IMR-90 (cell line): Measurements from ENCODE around the gene CTNND2. TPM values are rescaled to one million over a fixed set of nuclear protein-coding genes. Genes with fewer than 3 reads are reported as not detected.

Experiments used
- ATAC-seq: fragments of 200-7000 bp; cut with Tn5 transposase; 2 replicates; pipeline ENCODE4 v1.9.1; 2020; ENCODE audit warnings: low read depth, mild to moderate bottlenecking, moderate library complexity
- BruUV-seq: library from RNA; stranded (reverse); fragments of 400-500 nt; replicated peaks from 2 replicates; lab custom pipeline; 2021; lab: Mats Ljungman, UMichigan
- CTCF ChIA-PET: fragments of 300-600 bp; formaldehyde crosslinking; extraction: SDS; loops from one replicate; lab custom pipeline; 2021; ENCODE audit warnings: antibody characterized with exemption; lab: Yijun Ruan, JAX
- POLR2A ChIA-PET: fragments of 300-600 bp; sonication (Branson Sonifier 250); formaldehyde crosslinking; loops from one replicate; lab custom pipeline; 2022; ENCODE audit warnings: antibody characterized with exemption; ENCODE audit not compliant: unreplicated experiment; lab: Charles Lee
- DNase-seq: peaks from one replicate; pipeline ENCODE4 v3.0.0; 2013
- H2AFZ ChIP-seq: replicated peaks from 2 replicates; pipeline ENCODE3; 2013; ENCODE audit warnings: low read length, mild to moderate bottlenecking; ENCODE audit not compliant: poor library complexity
- H2AK5ac ChIP-seq: 2 replicates; pipeline ENCODE4 v1.6.1; 2013; ENCODE audit warnings: low read depth, low read length, inconsistent platforms
- H2AK9ac ChIP-seq: replicated peaks from 2 replicates; pipeline ENCODE3; 2013; ENCODE audit warnings: mild to moderate bottlenecking, low read depth, low read length, moderate library complexity; ENCODE audit not compliant: poor library complexity
- H2BK120ac ChIP-seq: 2 replicates; pipeline ENCODE4 v1.6.1; 2013; ENCODE audit warnings: low read depth, low read length, inconsistent platforms
- H2BK15ac ChIP-seq: 3 replicates; pipeline ENCODE4 v1.6.1; 2013; ENCODE audit warnings: low read depth, low read length, inconsistent platforms
- H2BK20ac ChIP-seq: 2 replicates; pipeline ENCODE4 v1.6.1; 2013; ENCODE audit warnings: low read depth, mild to moderate bottlenecking, inconsistent platforms, low read length, moderate library complexity
- H2BK5ac ChIP-seq: 2 replicates; pipeline ENCODE4 v1.6.1; 2013; ENCODE audit warnings: mild to moderate bottlenecking, low read depth, low read length, inconsistent platforms; ENCODE audit not compliant: poor library complexity, severe bottlenecking
- H3K14ac ChIP-seq: replicated peaks from 2 replicates; pipeline ENCODE4 v1.6.1; 2013; ENCODE audit warnings: low read depth, low read length, inconsistent platforms
- H3K18ac ChIP-seq: 2 replicates; pipeline ENCODE4 v1.6.1; 2013; ENCODE audit warnings: low read depth, low read length, control low read depth
- H3K23ac ChIP-seq: 2 replicates; pipeline ENCODE4 v1.6.1; 2013; ENCODE audit warnings: low read depth, low read length, inconsistent platforms
- H3K27ac ChIP-seq: 2 replicates; pipeline ENCODE4 v1.5.1; 2013; ENCODE audit warnings: mild to moderate bottlenecking, control low read depth, low read length; ENCODE audit not compliant: insufficient read depth
- H3K27me3 ChIP-seq: 2 replicates; pipeline ENCODE4 v1.6.1; 2013; ENCODE audit warnings: low read length; ENCODE audit not compliant: control insufficient read depth, insufficient read depth
- H3K36me3 ChIP-seq: 2 replicates; pipeline ENCODE4 v1.6.1; 2013; ENCODE audit warnings: low read length, mixed read lengths; ENCODE audit not compliant: control insufficient read depth, insufficient read depth
- H3K4ac ChIP-seq: 2 replicates; pipeline ENCODE4 v1.6.1; 2013; ENCODE audit warnings: low read depth, low read length, inconsistent platforms
- H3K4me1 ChIP-seq: 2 replicates; pipeline ENCODE4 v1.6.1; 2013; ENCODE audit warnings: low read length, mixed read lengths; ENCODE audit not compliant: control insufficient read depth, insufficient read depth
- H3K4me2 ChIP-seq: 2 replicates; pipeline ENCODE4 v1.6.1; 2013; ENCODE audit warnings: low read depth, mild to moderate bottlenecking, control low read depth, low read length, moderate library complexity
- H3K4me3 ChIP-seq: 2 replicates; pipeline ENCODE4 v1.5.1; 2013; ENCODE audit warnings: low read depth, mild to moderate bottlenecking, control low read depth, low read length, moderate library complexity; ENCODE audit not compliant: insufficient read depth
- H3K56ac ChIP-seq: 2 replicates; pipeline ENCODE4 v1.6.1; 2013; ENCODE audit warnings: low read length, inconsistent platforms; ENCODE audit not compliant: insufficient read depth; ENCODE audit errors: extremely low read depth
- H3K79me1 ChIP-seq, 2 experiments: 2 replicates each; pipeline ENCODE4 v1.6.1; 2013; ENCODE audit warnings: low read length in 2 of 2, inconsistent platforms in 1 of 2, low read depth in 1 of 2
- H3K9ac ChIP-seq: 2 replicates; pipeline ENCODE4 v1.6.1; 2013; ENCODE audit warnings: low read depth, low read length, control low read depth
- H3K9me1 ChIP-seq: 2 replicates; pipeline ENCODE4 v1.6.1; 2013; ENCODE audit warnings: low read length, inconsistent platforms; ENCODE audit not compliant: insufficient read depth
- H3K9me3 ChIP-seq: 2 replicates; pipeline ENCODE4 v1.6.1; 2013; ENCODE audit warnings: low read length; ENCODE audit not compliant: control insufficient read depth, insufficient read depth
- H4K20me1 ChIP-seq: 2 replicates; pipeline ENCODE4 v1.6.1; 2013; ENCODE audit warnings: low read length, inconsistent platforms; ENCODE audit not compliant: insufficient read depth
- H4K5ac ChIP-seq: 2 replicates; pipeline ENCODE4 v1.6.1; 2013; ENCODE audit warnings: mild to moderate bottlenecking, low read depth, low read length, control low read depth
- H4K8ac ChIP-seq, 2 experiments: 2 replicates each; pipeline ENCODE4 v1.6.1; 2013; ENCODE audit warnings: low read depth in 2 of 2, low read length in 2 of 2, control low read depth in 1 of 2, inconsistent platforms in 1 of 2
- H4K91ac ChIP-seq: 2 replicates; pipeline ENCODE4 v1.6.1; 2013; ENCODE audit warnings: low read depth, low read length, inconsistent platforms; ENCODE audit not compliant: insufficient read depth
- BHLHE40 ChIP-seq: fragments of 150-350 bp; IDR thresholded peaks from 2 replicates; pipeline ENCODE4 v1.6.1; 2016; ENCODE audit warnings: mild to moderate bottlenecking, low read depth, low read length
- CEBPB ChIP-seq: IDR thresholded peaks from 2 replicates; pipeline ENCODE4 v1.6.1; 2012; ENCODE audit warnings: low read depth, low read length, improper control_type of control experiment
- FOS ChIP-seq: fragments of 150-350 bp; IDR thresholded peaks from 2 replicates; pipeline ENCODE4 v1.6.1; 2016; ENCODE audit warnings: low read depth, low read length
- RFX5 ChIP-seq: IDR thresholded peaks from 2 replicates; pipeline ENCODE4 v1.8.0; 2012; ENCODE audit warnings: low read depth, mild to moderate bottlenecking, low read length, moderate library complexity
- WGBS, 2 experiments: methylation state at CpG; one replicate each; pipeline versions ENCODE4 v1.1.5 to v1.1.7; 2013; ENCODE audit warnings: missing lambda C conversion rate in 2 of 2; ENCODE audit not compliant: insufficient read length in 1 of 2; ENCODE audit errors: extremely low coverage in 2 of 2; 5-methylcytosine and 5-hydroxymethylcytosine counted together
- dilution Hi-C: fragments of 300-500 bp; cut with HindIII; formaldehyde crosslinking; loops from one replicate; pipeline ENCODE4 v1.14.3; 2018; ENCODE audit warnings: low sequenced_read_pairs; ENCODE audit not compliant: unreplicated experiment
- in situ Hi-C: fragments of 300-500 bp; cut with MboI; formaldehyde crosslinking; loops from 3 replicates; pipeline ENCODE4 v1.14.3; 2019; ENCODE audit warnings: low sequenced_read_pairs, inconsistent platforms, mixed read lengths
- intact Hi-C: fragments of 100-400 bp; cut with micrococcal nuclease; formaldehyde crosslinking; loops from 2 replicates; pipeline ENCODE4 v1.10.0; 2022
- polyA plus RNA-seq, 3 experiments: library from polyadenylated mRNA; depleted of rRNA; stranded (reverse); fragments of >200 nt; gene quantifications; 2 replicates each; pipeline ENCODE4 v1.2.3, GENCODE V29; 2012; ENCODE audit warnings: low replicate concordance in 1 of 3
- total RNA-seq: library from RNA; depleted of rRNA; stranded (reverse); fragments of >200 nt; gene quantifications from 2 replicates; pipeline ENCODE4 v1.2.3, GENCODE V29; 2012
- TF ChIP-seq, protein P1 (sequence below): fragments of 150-350 bp; IDR thresholded peaks from 2 replicates; pipeline ENCODE4 v1.6.1; 2017; ENCODE audit warnings: mild to moderate bottlenecking, antibody characterized with exemption, low read length, low read depth

CTNND2 gene
- total and polyA plus RNA-seq, 2 of the 4 experiments (the other 2 are of a cell fraction), result not detected

DNA sequence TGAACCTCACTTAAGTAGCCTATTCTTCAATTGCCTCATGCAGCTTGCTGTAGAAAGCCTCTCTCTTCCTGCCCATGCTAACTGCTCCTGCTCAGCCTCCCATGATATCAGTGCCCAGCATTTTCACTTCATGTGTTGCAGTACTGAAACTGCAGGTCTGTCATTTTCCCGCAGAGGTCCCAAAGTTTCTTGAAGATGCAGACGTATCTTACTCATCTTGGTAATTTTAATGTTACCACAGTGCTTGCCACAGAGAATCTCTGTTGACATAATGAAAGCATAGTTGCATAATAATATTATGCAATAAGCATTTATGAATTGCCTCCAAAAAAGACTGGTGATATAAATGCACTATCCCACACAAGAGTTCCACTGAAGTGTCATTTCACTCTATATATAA lies 582.1 kb downstream of the CTNND2 start:
- Histone ChIP-seq H3K56ac (no peak overlapping the region), H3K4me2 (no peak overlapping the region), H3K9me1 (no peaks in the 10 kb centered on the region), H2BK120ac (no peak overlapping the region), H3K4me3 (no peak overlapping the region), H4K91ac (no peak overlapping the region), H4K5ac (no peak overlapping the region), H2AFZ (no peak overlapping the region), H2AK5ac (no peak overlapping the region), H3K9ac (no peak overlapping the region), H2BK5ac (no peak overlapping the region), H3K4me1 (no peaks in the 10 kb centered on the region), H3K23ac (no peak overlapping the region), H3K9me3 (no peaks in the 10 kb centered on the region; the same call in 1 of the 2 replicates), H4K20me1 (no peaks in the 10 kb centered on the region), H3K36me3 (no peaks in the 10 kb centered on the region), H2BK20ac (no peak overlapping the region), H3K14ac (no peak overlapping the region), H3K4ac (no peak overlapping the region), H4K8ac (no peak overlapping the region), H3K18ac (no peak overlapping the region), H3K27ac (no peak overlapping the region), H2BK15ac (no peak overlapping the region), H3K27me3 (no peaks in the 10 kb centered on the region), H3K79me1 (no peaks in the 10 kb centered on the region), H2AK9ac (no peak overlapping the region)
- CTCF ChIA-PET, result no interaction called here
- in situ Hi-C loops (no loop called here), intact Hi-C loops (no loop called here), dilution Hi-C loops (no loop called here)
- TF ChIP-seq FOS (no peak), CEBPB (peak; percentile 44), RFX5 (no peak), BHLHE40 (no peak)
- TF ChIP-seq, protein P1, sequence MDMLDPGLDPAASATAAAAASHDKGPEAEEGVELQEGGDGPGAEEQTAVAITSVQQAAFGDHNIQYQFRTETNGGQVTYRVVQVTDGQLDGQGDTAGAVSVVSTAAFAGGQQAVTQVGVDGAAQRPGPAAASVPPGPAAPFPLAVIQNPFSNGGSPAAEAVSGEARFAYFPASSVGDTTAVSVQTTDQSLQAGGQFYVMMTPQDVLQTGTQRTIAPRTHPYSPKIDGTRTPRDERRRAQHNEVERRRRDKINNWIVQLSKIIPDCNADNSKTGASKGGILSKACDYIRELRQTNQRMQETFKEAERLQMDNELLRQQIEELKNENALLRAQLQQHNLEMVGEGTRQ, result no peak
- POLR2A ChIA-PET, result no interaction called here
- no TSS peak for BruUV-seq
- DNase-seq (no peak), ATAC-seq (no peak)
- no CpG with 5 or more reads among the region's 2 CpGs for WGBS, 2 experiments
